Stimulated activated CD8-positive, alpha-beta memory T cell treated with anti-CD3 and anti-CD28 coated beads, Interleukin-12 subunit alpha, Interleukin-12 subunit beta, amount 100 ng/mL, for 1 hour (primary cell): ENCODE results near the gene MDH1.

Experiments used
- DNase-seq: peaks from one replicate; pipeline ENCODE4 v3.0.0-alpha.2; 2020; ENCODE audit warnings: low read depth

Gene MDH1

GRCh38 chr2:63632382-63632781, 43.6 kb downstream of the MDH1 start:
- no peak for DNase-seq

- DNase-seq = no peak
Observed at GRCh38 chr2:63639344-63639743, 50.6 kb downstream of the MDH1 start.

GRCh38 chr2:63642946-63643345, 54.2 kb downstream of the MDH1 start:
- DNase-seq = no peak

- no peak for DNase-seq
Observed at GRCh38 chr2:63643486-63643885, 54.7 kb downstream of the MDH1 start.

- no peak for DNase-seq
Observed at GRCh38 chr2:63648632-63649031, 59.9 kb downstream of the MDH1 start.

GRCh38 chr2:63649829-63650228, 61.1 kb downstream of the MDH1 start:
- DNase-seq = no peak

- no peak for DNase-seq
Observed at GRCh38 chr2:63650756-63651155, 62.0 kb downstream of the MDH1 start.

GRCh38 chr2:63651356-63651755, 62.6 kb downstream of the MDH1 start:
- DNase-seq = no peak

- no peak for DNase-seq
Observed at GRCh38 chr2:63651861-63652651, 63.3 kb downstream of the MDH1 start.

- DNase-seq = no peak
Observed at GRCh38 chr2:63652652-63652985, 63.9 kb downstream of the MDH1 start.

- no peak for DNase-seq
Observed at GRCh38 chr2:63654959-63655358, 66.2 kb downstream of the MDH1 start.
